OCI-M2 (cell line): Measurements from ENCODE around the gene GSTM1.
A peak's percentile ranks its signal among the peaks of the same experiment; 100 is the strongest.
"Not testable (repeated sequence)": the region's sequence is repeated elsewhere in the genome, so short reads cannot be mapped to it uniquely, and the experiment has no call there.

Source experiments
- DNase-seq: peaks from one replicate; lab custom pipeline; 2025; ENCODE audit not compliant: unreplicated experiment; lab: John Stamatoyannopoulos, UW

GSTM1 gene

GRCh38 chr1:109659997-109660690, 27.5 kb upstream of the GSTM1 start:
- DNase-seq = no peak

GRCh38 chr1:109660691-109661026, 27.0 kb upstream of the GSTM1 start:
- DNase-seq = not testable (repeated sequence)

- DNase-seq = no peak
Measured at GRCh38 chr1:109661391-109661790, 26.2 kb upstream of the GSTM1 start.

- DNase-seq = no peak
Measured at GRCh38 chr1:109664671-109665070, 22.9 kb upstream of the GSTM1 start.

DNA sequence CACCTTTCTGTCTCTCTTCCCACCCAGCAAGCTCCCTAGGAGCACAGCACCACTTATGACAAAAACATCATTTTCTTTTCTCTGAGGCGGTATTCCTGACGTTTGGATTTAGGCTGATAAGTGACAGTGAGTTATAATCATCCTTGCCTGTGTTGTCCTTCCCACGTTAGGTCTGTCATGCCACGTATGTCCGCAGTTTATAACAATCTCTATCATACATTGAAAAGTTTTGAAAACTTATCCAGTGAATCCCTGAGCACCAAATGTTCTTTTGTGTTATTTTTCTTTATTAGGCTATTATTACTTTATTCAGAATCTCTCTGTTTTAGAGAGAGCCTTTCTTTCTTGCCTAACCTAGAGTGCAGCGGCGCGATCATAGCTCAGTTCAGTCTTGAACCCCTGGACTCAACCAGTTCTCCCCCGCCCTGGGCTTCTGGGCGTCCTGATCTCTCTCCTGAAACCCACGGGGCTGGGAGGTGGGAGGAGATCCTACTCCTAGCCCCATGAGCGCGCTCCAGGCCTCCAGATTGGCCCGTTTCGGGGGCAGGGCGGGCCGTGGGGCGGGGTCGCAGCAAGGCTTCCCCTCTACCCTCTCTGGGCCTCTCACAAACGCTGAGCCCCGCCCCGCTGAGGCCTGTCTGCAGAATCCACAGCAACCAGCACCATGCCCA, 20.0 kb upstream of the GSTM1 start, which contains the start of gene GSTM2:
GSTM2 (plus strand) TSS at position 606 of the 671 bp plus-strand sequence; CDS start at position 665, 59 bp downstream.
- DNase-seq = peak; percentile 21

DNA sequence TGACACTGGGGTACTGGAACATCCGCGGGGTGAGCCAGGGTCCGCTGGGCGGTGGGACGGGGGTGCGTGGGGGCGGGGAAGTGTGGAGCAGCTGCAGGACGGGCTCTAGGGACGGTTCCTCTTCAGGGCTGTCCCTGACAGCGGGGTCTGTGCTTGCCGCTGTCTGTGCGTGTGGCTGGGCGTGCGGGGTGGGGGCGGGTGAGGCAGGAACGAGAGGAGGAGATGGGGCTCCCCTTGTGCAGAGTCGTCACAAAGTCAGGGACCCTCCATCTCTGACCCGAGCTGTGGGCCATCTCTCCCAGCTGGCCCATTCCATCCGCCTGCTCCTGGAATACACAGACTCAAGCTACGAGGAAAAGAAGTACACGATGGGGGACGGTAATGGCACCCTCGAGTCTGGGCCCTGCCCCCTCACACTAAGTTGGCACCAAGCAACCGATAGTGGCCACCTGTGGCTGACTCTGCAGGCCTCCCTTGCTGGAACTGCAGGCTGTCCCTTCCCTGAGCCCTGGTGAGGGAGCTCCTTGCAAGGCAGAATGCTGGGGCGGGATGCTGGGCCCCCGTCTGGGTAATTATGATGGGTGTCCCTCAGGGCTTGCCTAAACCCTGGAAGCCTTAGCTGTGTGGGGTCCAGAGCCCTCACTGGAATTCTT, 19.4 kb upstream of the GSTM1 start:
- DNase-seq = no peak

DNA sequence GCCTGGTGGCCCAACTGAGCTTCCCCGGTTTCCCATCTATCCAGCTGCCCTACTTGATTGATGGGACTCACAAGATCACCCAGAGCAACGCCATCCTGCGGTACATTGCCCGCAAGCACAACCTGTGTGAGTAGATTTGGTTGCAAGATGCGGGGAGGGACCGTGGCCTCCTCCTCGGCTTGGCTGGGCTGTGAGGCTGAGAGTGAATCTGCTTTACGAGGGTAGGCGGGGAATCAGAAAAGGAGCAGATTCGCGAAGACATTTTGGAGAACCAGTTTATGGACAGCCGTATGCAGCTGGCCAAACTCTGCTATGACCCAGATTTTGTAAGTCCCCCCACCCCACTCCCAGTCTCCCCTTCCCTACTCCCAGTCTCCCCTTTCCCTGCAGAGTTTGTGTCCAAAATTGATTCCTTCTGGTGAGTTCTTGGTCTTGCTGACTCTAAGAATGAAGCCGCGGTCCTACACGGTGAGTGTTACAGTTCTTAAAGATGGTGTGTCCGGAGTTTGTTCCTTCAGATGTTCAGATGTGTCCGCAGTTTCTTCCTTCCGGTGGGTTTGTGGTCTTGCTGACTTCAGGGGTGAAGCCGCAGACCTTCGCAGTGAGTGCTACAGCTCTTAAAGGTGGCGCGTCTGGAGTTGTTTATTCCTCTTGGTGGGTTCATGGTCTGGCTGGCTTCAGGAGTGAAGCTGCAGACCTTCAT, 18.2 kb upstream of the GSTM1 start:
- no peak for DNase-seq

DNA sequence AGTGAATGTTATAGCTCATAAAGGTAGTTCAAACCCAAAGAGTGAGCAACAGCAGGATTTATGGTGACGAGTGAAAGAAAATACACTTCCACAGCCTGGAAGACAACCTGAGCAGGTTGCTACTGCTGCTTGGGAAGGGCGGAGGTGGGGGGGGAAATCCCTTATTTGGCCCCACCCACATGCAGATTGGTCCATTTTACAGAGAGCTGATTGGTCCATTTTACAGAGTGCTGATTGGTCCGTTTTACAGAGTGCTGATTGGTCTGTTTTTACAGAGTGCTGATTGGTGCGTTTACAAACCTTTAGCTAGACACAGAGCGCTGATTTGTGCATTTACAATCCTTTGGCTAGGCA, 17.7 kb upstream of the GSTM1 start:
- DNase-seq = not testable (repeated sequence)

DNA sequence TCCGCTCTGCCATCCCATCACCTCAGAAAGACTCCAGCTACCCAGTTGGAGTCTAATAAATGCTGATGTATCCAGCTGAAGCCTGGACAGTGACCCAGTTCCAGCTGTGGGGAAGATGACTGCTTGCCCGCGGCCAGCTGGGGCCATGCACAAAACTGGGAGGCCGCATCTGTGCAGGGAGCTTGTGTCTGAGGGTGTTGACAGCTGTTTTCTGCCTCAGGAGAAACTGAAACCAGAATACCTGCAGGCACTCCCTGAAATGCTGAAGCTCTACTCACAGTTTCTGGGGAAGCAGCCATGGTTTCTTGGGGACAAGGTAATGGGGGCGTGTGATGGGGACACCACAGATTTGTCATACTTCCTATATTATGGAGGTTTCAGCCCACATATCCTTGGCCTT, 16.6 kb upstream of the GSTM1 start:
- DNase-seq = no peak

DNA sequence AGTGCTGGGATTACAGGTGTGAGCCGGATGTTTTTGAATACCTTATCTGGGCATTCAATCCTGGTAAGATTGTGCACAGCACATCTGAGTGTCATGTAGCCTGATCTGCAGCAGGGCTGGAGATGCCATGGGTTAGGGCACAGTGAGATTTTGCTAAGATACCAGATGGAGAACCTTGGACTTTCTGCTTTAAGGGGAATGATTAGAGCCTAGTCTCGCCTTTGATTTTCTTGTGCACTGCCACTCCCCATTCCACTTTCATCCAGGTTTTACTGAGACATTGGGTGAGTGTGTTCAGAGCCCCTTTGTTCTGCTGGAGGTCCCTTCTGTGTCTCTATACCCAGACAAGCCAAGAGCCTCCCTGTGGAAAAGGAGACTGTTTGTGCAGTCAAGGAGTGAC, 13.8 kb upstream of the GSTM1 start:
- DNase-seq = not testable (repeated sequence)

DNA sequence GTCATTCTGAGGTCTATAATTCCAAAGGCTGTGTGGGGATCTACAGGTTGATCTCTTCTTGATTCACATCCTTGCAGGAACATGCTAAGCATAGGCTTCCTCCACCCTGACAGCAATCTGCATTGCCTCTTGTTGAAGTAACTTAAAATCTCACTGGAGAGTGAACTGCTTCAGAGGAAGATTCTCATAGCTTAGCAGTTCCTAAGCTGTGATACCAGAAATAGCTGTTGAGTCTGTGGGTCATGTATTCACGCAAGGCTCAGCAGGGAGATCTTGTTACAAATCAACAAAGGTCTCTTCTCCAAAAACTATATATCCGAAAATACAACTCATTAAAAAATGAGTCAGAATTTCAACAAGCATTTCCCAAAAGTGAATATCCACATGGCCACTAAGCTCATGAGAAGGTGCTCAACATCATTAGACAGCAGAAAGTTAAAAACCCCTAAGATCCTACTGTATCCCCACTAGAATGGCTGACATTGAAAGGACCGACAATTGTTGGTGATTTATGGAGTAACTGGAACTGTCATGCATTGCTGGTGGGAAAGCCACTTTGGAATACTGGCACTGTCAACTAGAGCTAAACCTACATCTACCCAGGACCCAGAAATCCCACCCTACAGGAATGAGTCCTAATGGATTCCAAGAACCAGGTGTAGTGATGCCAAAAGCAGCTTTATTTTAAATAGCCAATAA, 10.8 kb upstream of the GSTM1 start:
- not testable (repeated sequence) for DNase-seq

DNA sequence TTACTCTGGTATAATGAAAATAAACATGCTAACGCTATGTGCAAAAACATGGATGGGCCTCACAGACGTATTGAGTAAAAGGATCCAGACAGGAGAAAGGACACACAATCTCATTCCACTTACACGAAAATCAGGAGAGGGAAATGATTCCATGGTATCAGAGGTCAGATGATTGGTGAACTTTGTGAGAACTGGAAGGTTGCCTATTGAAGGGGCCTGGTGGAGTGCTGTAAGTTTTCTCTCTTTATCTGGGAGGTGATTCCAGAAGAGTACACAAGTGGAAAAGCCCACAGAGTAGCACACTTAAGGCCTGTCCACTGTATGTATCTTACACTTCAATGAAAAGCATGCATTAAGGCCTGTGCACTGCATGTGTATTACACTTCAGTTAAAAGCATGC, 10.2 kb upstream of the GSTM1 start:
- no peak for DNase-seq

DNA sequence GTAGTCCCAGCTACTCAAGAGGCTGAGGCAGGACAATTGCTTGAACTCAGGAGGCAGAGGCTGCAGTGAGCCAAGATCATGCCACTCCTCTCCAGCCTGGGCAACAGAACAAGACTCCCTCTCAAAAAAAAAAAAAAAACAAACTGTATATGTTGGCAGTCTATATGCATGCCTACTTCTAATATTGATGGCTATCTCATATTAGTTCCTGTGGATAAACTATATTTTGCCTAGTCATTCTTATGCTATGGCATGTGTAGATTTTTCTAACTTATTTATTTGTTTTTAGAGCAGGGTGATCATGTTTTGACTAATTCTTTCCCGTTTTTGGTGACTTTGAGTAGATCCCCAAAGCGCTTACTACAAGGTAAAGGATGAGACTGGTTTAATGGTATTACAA, 9.0 kb upstream of the GSTM1 start:
- DNase-seq = not testable (repeated sequence)

DNA sequence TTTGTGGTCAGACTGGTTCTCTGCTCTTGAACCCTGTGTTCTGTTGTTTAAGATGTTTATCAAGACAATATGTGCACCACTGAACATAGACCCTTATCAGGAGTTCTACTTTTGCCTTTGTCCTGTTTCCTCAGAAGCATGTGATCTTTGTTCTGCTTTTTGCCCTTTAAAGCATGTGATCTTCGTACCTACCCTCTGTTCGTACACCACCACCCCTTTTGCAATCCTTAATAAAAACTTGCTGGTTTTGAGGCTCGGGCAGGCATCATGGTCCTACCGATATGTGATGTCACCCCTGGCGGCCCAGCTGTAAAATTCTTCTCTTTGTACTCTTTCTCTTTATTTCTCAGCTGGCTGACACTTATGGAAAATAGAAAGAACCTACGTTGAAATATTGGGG, 2.8 kb upstream of the GSTM1 start:
- not testable (repeated sequence) for DNase-seq

DNA sequence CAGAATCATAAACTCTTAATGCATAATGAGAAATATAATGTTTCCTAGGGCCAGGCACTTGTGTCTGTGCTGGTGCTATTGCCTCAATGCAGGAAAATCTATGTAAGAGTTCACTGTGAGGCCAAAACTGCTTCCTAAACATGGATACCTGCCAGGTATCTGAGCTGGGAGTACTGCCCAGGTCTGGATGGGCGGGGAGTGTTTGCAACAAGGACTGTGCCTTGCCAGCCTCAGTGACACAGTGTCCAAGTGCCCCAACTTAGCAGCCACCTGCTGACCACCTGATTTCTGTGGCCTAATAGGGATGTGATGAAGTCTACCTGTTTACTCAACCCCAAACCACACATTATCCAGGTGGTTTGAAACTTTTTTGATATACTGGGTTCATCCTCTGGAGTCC, 2.2 kb upstream of the GSTM1 start:
- not testable (repeated sequence) for DNase-seq

DNA sequence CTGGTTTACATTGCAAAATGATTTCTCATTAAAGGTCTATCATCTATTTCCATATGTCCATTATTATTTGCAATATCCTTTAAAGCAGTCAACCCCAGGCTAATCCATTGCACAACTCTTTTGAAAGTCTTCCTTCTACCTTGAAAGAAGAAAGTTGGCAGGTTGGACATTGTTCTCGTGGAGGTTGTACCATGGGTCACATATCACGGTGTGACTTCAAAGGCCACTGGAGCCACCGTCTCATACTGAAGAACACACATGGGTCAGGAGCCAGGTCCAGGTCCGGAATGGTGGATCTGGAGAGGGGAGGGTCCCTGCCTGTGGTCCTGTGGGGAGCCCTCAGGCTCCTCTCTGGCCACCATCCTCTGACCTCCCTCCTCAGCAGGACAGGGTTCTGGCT, 1.7 kb upstream of the GSTM1 start:
- DNase-seq = not testable (repeated sequence)

DNA sequence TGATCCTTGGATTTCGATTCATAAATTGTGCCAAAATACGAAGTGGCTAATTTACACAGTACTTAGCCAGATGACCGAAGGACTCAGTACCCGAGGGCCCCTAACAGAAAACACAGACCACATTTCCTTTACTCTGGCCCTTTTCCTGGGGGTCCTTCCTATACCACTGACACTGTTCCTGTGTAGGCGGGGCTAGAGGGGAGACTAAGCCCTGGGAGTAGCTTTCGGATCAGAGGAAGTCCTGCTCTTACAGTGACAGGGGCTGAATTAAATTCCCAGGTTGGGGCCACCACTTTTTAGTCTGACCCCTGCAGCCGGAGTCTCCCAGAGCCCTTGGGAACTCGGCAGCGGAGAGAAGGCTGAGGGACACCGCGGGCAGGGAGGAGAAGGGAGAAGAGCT, 508 bp upstream of the GSTM1 start:
- not testable (repeated sequence) for DNase-seq

GRCh38 chr1:109689844-109690405, 2.3 kb downstream of the GSTM1 start:
- DNase-seq = no peak

- no peak for DNase-seq
Measured at GRCh38 chr1:109691759-109692158, 4.1 kb downstream of the GSTM1 start.

DNA sequence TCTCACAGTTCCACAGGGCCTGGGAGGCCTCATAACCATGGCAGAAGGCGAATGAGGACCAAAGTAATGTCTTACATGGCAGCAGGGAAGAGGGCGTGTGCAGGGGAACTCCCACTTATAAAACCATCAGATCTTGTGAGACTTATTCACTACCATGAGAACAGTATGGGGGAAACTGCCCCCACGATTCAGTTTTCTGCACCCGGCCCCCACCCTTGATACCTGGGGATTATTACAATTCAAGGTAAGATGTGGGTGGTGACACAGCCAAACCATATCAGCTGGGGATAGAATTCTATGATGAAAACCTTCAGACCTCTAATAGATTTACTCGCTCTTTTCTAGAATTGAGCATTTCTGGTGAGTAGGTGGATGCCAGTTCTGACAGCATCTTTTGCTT, 6.8 kb downstream of the GSTM1 start:
- not testable (repeated sequence) for DNase-seq

- DNase-seq = not testable (repeated sequence)
Measured at GRCh38 chr1:109695138-109695537, 7.5 kb downstream of the GSTM1 start.
